OCI-LY1 (cell line): Measurements from ENCODE around the gene SHISAL2B.

Experiments
- H2AFZ ChIP-seq: fragments of 200-600 bp; sonication (generic), shearing (Covaris generic); 2 replicates; pipeline ENCODE4 v1.6.0; 2014; ENCODE audit warnings: antibody characterized with exemption, mild to moderate bottlenecking, low read length
- H3F3A ChIP-seq: fragments of 200-600 bp; sonication (generic), shearing (Covaris generic); 2 replicates; pipeline ENCODE4 v1.6.0; 2014; ENCODE audit warnings: mild to moderate bottlenecking, antibody characterized with exemption, low read length, moderate library complexity; ENCODE audit not compliant: insufficient read depth
- H3K27ac ChIP-seq: fragments of 200-600 bp; sonication (generic); 2 replicates; pipeline ENCODE4 v1.5.1; 2014; ENCODE audit warnings: low read length, mixed run types, mild to moderate bottlenecking, low read depth; ENCODE audit not compliant: poor library complexity, severe bottlenecking
- H3K27me3 ChIP-seq: fragments of 200-600 bp; sonication (generic); 2 replicates; pipeline ENCODE4 v1.6.0; 2014; ENCODE audit warnings: antibody characterized with exemption, mild to moderate bottlenecking, low read length, moderate library complexity; ENCODE audit not compliant: insufficient read depth
- H3K36me3 ChIP-seq: fragments of 200-600 bp; sonication (generic); 2 replicates; pipeline ENCODE4 v1.6.1; 2014; ENCODE audit warnings: mild to moderate bottlenecking, antibody characterized with exemption, low read length, moderate library complexity, mixed read lengths; ENCODE audit not compliant: insufficient read depth
- H3K4me1 ChIP-seq: fragments of 200-600 bp; sonication (generic); 2 replicates; pipeline ENCODE4 v1.5.1; 2014; ENCODE audit warnings: mild to moderate bottlenecking, low read length, moderate library complexity; ENCODE audit not compliant: insufficient read depth, severe bottlenecking
- H3K4me2 ChIP-seq: fragments of 200-600 bp; sonication (generic), shearing (Covaris generic); 2 replicates; pipeline ENCODE4 v1.6.1; 2014; ENCODE audit warnings: low read length
- H3K4me3 ChIP-seq: fragments of 200-600 bp; sonication (generic); 2 replicates; pipeline ENCODE4 v1.5.1; 2014; ENCODE audit warnings: low read length, low read depth, mild to moderate bottlenecking, mixed read lengths; ENCODE audit not compliant: poor library complexity, severe bottlenecking
- H3K79me2 ChIP-seq: fragments of 200-600 bp; shearing (Covaris generic); 2 replicates; pipeline ENCODE4 v1.6.1; 2016; ENCODE audit warnings: mixed run types, low read length, mixed read lengths; ENCODE audit not compliant: insufficient read depth
- H3K9ac ChIP-seq: fragments of 200-600 bp; sonication (generic), shearing (Covaris generic); 2 replicates; pipeline ENCODE4 v1.6.1; 2014; ENCODE audit warnings: mild to moderate bottlenecking, low read length, mixed read lengths
- H3K9me2 ChIP-seq: fragments of 200-600 bp; sonication (generic), shearing (Covaris generic); 2 replicates; pipeline ENCODE4 v1.6.1; 2014; ENCODE audit warnings: low read depth, mild to moderate bottlenecking, low read length, mixed read lengths
- H3K9me3 ChIP-seq: fragments of 200-600 bp; shearing (Covaris generic); 2 replicates; pipeline ENCODE4 v1.6.1; 2014; ENCODE audit warnings: low read length, mixed read lengths
- H4K20me1 ChIP-seq: fragments of 200-600 bp; sonication (generic), shearing (Covaris generic); 2 replicates; pipeline ENCODE4 v1.6.0; 2016; ENCODE audit warnings: mild to moderate bottlenecking, low read length; ENCODE audit not compliant: insufficient read depth
- CTCF ChIP-seq: fragments of 200-600 bp; sonication (generic), shearing (Covaris generic); IDR thresholded peaks from 2 replicates; pipeline ENCODE4 v1.5.1; 2017; ENCODE audit warnings: mild to moderate bottlenecking, antibody characterized with exemption, low read length, moderate library complexity, mixed read lengths
- EZH2 ChIP-seq: fragments of 200-600 bp; sonication (generic), shearing (Covaris generic); IDR thresholded peaks from 2 replicates; pipeline ENCODE4 v1.8.0; 2017; ENCODE audit warnings: borderline replicate concordance, mixed run types, mild to moderate bottlenecking, antibody characterized with exemption, low read length, moderate library complexity, mixed read lengths

SHISAL2B gene

GRCh38 chr5:64682608-64683007 is 7.7 kb upstream of the SHISAL2B start:
- H3K4me1 ChIP-seq, result no peaks in the 10 kb centered on the region
- H2AFZ ChIP-seq, result no peak overlapping the region
- no peak for TF ChIP-seq EZH2
- peak; percentile 35; the same call in 1 of the 2 replicates for TF ChIP-seq CTCF
- H3K9ac ChIP-seq, result no peak overlapping the region
- H3K36me3 ChIP-seq, result no peaks in the 10 kb centered on the region
- H3K4me3 ChIP-seq, result no peak overlapping the region
- no peak overlapping the region for H3K27ac ChIP-seq
- no peaks in the 10 kb centered on the region for H3F3A ChIP-seq
- no peaks in the 10 kb centered on the region for H3K9me3 ChIP-seq
- H3K27me3 ChIP-seq, result no peaks in the 10 kb centered on the region
- no peaks in the 10 kb centered on the region for H3K79me2 ChIP-seq
- H3K9me2 ChIP-seq, result no peaks in the 10 kb centered on the region
- no peaks in the 10 kb centered on the region for H4K20me1 ChIP-seq
- H3K4me2 ChIP-seq, result no peak overlapping the region

GRCh38 chr5:64685866-64686265 is 4.4 kb upstream of the SHISAL2B start:
- Histone ChIP-seq H3K9me3 (no peaks in the 10 kb centered on the region), H3K4me2 (no peak overlapping the region), H3K27me3 (no peaks in the 10 kb centered on the region), H3K27ac (no peak overlapping the region), H3K9ac (no peak overlapping the region), H2AFZ (no peak overlapping the region), H3K79me2 (no peaks in the 10 kb centered on the region), H3K4me3 (no peak overlapping the region), H4K20me1 (no peaks in the 10 kb centered on the region), H3K4me1 (no peaks in the 10 kb centered on the region), H3K9me2 (no peaks in the 10 kb centered on the region), H3F3A (no peaks in the 10 kb centered on the region), H3K36me3 (no peaks in the 10 kb centered on the region)
- no peak for TF ChIP-seq EZH2
- no peak for TF ChIP-seq CTCF

- H3K79me2 ChIP-seq, result no peaks in the 10 kb centered on the region
- no peaks in the 10 kb centered on the region for H3K9me2 ChIP-seq
- H3F3A ChIP-seq, result no peaks in the 10 kb centered on the region
- no peak for TF ChIP-seq EZH2
- TF ChIP-seq CTCF, result no peak
- H3K27ac ChIP-seq, result no peak overlapping the region
- H3K9ac ChIP-seq, result no peak overlapping the region
- no peak overlapping the region for H3K4me2 ChIP-seq
- H2AFZ ChIP-seq, result no peak overlapping the region
- no peaks in the 10 kb centered on the region for H3K4me1 ChIP-seq
- H3K36me3 ChIP-seq, result no peaks in the 10 kb centered on the region
- no peak overlapping the region for H3K4me3 ChIP-seq
- no peaks in the 10 kb centered on the region for H3K9me3 ChIP-seq
- H3K27me3 ChIP-seq, result no peaks in the 10 kb centered on the region
- H4K20me1 ChIP-seq, result no peaks in the 10 kb centered on the region
Observed at GRCh38 chr5:64688391-64688790, 1.9 kb upstream of the SHISAL2B start.
